Stimulated activated CD8-positive, alpha-beta memory T cell treated with anti-CD3 and anti-CD28 coated beads, Interleukin-15, amount 100 ng/mL, for 24 hours (primary cell): ENCODE measurements around the gene EIF2S3.
"Not testable (repeated sequence)": the region's sequence is repeated elsewhere in the genome, so short reads cannot be mapped to it uniquely, and the experiment has no call there.

ENCODE experiments used
- DNase-seq: peaks from one replicate; pipeline ENCODE4 v3.0.0-alpha.2; 2020; ENCODE audit warnings: low read depth

The EIF2S3 gene

GRCh38 chrX:24050522-24051318 lies 4.0 kb upstream of the EIF2S3 start:
- DNase-seq = not testable (repeated sequence)

GRCh38 chrX:24055043-24055356 lies 244 bp downstream of the EIF2S3 start:
- DNase-seq = no peak

- no peak for DNase-seq
Observed at GRCh38 chrX:24063488-24063887, 8.7 kb downstream of the EIF2S3 start.

DNA sequence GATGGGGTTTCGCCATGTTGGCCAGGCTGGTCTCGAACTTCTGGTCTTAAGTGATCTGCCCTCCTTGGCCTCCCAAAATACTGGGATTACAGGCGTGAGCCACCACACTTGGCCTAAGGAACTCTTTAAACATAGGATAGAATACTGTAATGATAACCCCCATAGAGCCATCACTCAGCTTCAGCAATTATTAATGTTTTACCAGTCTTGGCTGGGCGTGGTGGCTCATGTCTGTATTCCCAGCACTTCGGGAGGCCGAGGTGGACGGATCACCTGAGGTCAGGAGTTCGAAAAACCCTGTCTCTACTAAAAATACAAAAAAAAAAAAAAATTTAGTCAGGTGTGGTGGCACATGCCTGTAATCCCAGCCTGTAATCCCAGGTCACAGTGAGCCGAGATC lies 15.1 kb downstream of the EIF2S3 start:
- no peak for DNase-seq

- DNase-seq = no peak
Observed at GRCh38 chrX:24079411-24079810, 24.7 kb downstream of the EIF2S3 start.

- not testable (repeated sequence) for DNase-seq
Observed at GRCh38 chrX:24080245-24080644, 25.5 kb downstream of the EIF2S3 start.

- DNase-seq = no peak
Observed at GRCh38 chrX:24080704-24081103, 25.9 kb downstream of the EIF2S3 start.

GRCh38 chrX:24081661-24082154 lies 27.0 kb downstream of the EIF2S3 start:
- DNase-seq = no peak

DNA sequence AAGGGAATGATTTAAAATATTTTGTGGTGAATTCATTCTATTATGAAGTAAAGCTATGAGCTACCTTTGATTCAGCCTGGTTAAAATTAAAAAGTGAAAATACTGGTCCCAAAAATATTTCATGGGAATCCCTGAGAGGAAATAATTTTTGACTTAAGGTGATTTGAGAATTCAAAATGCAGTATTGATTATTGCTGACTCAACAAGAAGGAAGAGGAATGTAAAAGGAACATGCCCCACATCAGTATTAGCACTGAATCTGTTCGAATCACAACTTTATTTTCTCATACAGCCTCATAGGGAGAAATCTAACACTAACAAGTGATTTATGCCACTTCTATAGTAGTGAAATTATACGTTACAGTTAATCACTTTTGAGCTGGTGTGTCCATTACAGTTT lies 27.7 kb downstream of the EIF2S3 start:
- no peak for DNase-seq

GRCh38 chrX:24085101-24085500 lies 30.3 kb downstream of the EIF2S3 start:
- DNase-seq = no peak

- no peak for DNase-seq
Observed at GRCh38 chrX:24090300-24091200, 35.8 kb downstream of the EIF2S3 start.

- no peak for DNase-seq
Observed at GRCh38 chrX:24093746-24094145, 39.0 kb downstream of the EIF2S3 start.

DNA sequence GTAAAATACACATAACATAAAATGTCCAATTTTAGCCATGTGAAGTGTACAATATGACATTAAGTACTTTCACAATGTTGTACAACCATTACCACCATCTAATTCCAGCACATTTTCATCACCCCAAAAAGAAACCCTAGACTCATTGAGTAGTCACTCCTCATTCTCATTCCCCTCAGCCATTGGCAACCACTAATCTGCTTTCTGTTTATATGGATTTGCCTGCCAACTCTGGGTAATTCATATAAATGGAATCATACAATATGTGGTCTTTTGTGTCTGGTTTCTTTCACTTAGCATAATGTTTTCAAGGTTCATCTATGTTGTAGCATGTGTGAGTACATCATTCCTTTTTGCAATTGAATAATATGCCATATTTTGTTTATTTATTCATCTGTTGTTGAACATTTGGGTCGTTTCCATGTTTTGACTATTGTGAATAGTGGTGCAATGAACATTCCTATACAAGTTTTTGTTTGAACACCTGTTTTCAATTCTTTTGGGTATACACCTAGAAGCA lies 43.0 kb downstream of the EIF2S3 start:
- DNase-seq = no peak

- DNase-seq = no peak
Observed at GRCh38 chrX:24098932-24099331, 44.2 kb downstream of the EIF2S3 start.

DNA sequence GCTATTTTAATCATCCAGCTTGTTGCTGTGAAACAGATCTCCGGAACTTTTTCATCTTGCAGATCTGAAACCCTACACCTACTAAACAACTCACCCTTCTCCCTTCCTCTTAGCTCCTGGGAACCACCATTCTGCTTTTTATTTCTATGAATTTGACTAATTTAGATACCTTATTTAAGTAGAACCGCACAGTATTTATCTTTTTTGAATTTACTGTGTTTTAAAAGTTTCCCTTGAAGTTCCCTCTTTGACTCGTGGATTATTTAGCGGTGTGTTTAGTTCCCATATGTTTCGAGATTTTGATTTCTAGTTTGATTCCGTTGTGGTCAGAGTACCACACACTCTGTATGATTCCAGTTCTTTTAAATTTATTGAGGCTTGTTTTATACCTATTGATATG lies 44.6 kb downstream of the EIF2S3 start:
- DNase-seq = no peak

- no peak for DNase-seq
Observed at GRCh38 chrX:24100713-24101112, 46.0 kb downstream of the EIF2S3 start.

DNA sequence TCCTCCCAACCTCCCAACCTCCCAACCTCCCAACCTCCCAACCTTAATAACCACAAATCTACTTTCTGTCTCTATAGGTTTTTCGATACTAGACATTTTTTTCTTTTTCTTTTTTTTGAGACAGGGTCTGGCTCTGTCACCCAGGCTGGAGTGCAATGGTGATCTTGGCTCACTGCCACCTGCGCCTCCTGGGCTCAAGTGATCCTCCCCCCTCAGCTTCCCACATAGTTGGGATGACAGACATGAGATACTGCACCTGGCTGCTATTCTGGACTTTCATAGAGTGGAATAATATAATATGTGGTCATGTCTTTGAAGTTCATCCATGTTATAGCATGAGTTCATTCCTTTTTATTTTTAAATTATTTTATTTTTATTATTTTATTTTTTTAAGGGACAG lies 55.3 kb downstream of the EIF2S3 start:
- no peak for DNase-seq

DNA sequence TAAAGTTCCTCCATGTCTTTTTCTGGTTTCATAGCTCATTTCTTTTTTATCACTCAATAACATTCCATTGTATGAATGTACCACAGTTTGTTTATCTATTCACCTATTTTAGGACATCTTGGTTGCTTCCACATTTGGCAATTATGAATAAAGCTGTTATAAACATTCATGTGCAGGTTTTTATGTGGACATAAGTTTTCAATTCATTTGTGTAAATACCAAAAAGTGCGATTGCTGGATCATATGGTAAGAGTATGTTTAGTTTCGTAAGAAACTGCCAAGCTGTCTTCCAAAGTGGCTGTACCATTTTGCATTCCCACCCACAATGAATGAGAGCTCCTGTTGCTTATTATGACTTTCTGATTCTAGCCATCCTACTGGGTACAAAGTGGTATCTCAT lies 58.4 kb downstream of the EIF2S3 start:
- no peak for DNase-seq

DNA sequence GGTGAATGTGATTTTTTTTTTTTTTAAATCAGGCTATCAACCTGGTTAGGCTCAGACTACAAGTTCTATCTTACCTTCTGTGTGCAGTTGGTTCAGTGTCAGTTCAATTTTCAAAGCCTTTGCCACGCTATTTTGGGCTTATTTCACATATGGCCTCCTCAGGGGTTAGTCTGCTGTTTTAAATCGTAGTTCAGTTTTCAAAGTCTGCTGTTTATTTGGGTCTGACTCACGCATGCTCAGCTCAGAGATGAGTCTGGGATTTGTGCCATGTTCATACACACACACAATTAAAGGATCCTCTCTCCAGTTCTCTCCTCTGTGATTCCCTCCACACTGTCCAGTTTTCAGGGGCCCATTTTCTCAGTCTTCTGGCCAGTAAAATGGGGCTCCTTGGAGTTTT lies 62.5 kb downstream of the EIF2S3 start:
- DNase-seq = no peak

DNA sequence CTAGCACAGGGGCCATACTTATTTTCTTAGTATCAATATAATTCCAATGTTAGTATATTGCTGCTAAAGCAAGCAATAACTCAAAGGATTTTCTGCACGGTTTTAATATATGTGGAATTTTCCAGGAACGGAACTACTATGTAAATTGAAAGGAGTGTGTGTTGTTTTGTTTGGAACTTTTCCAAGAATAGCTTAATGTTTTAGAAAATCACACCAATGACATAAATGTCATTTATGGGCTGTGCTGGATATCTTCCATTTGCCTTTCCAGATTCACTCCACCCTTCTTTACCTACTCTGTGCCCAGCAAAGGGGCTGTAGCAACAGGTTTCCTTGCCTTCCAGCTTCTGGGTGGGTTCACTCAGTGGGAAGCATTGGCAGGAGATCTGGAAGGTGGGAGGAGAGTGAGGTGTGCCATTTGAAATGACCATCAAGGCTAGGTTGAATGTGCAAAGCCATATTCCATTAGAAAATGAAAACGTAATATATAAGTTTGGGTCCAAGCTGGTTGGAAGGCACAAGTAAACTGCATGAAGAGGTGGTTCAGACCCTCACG lies 69.6 kb downstream of the EIF2S3 start:
- no peak for DNase-seq

DNA sequence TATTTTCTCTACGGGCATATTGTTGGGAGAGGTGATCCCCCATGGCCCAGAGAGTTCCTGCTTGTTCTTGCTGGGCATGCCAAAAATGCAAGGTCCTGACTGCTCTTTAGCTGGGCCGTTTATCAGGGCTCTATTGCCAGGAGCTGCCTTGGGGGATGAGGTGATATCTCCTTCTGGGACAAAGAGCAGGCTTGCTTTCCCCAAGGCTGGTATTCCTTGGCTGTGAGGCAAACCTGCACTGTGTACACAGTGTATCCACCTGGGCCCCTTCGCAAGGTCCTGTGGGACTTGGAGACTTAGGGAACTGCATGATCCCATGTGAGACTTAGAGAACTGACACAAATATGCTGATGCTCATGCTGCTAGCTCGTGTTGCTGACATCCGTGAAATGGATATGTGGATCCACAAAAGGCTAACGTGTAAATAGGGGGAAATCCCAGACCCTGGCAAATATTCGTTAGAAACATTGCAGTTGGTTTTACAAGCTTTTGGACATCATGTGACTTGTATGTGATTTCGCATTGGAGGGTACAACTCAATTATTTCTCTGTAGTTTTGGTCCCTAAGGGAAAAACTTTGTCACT lies 70.4 kb downstream of the EIF2S3 start:
- DNase-seq = no peak
